ENCODE results near the gene AHCYL1.
A peak's percentile ranks its signal among the peaks of the same experiment; 100 is the strongest.

AHCYL1 gene

GRCh38 chr1:110034451-110035235, 50.1 kb downstream of the AHCYL1 start, which contains the start of gene STRIP1:
Gene STRIP1 (plus strand): TSS chr1:110034624. CDS start chr1:110034638, 14 bp downstream.
- peak within 1 kb of the TSS; percentile 94 to 96 for H3K27ac Mint-ChIP-seq
- ATAC-seq, result peak; percentile 95
- peak within 1 kb of the TSS; percentile 89 to 96 for H3K4me3 Mint-ChIP-seq
- H3K9me3 Mint-ChIP-seq, result no peaks in the 10 kb centered on the region
- peak; percentile 88 to 94 for DNase-seq
- peaks cover 56% of the 10 kb centered on the region for H3K4me1 Mint-ChIP-seq
- H3K27me3 Mint-ChIP-seq, result no peaks in the 10 kb centered on the region

- Mint-ChIP-seq H3K27me3 (no peaks in the 10 kb centered on the region), H3K4me3 (peak overlapping the region; percentile 89 to 96), H3K4me1 (peaks cover 62% of the 10 kb centered on the region), H3K9me3 (no peaks in the 10 kb centered on the region), H3K27ac (peak overlapping the region; percentile 94 to 96)
- ATAC-seq, result no peak
- DNase-seq, result no peak
Observed at GRCh38 chr1:110035236-110035752, 50.7 kb downstream of the AHCYL1 start.

DNA sequence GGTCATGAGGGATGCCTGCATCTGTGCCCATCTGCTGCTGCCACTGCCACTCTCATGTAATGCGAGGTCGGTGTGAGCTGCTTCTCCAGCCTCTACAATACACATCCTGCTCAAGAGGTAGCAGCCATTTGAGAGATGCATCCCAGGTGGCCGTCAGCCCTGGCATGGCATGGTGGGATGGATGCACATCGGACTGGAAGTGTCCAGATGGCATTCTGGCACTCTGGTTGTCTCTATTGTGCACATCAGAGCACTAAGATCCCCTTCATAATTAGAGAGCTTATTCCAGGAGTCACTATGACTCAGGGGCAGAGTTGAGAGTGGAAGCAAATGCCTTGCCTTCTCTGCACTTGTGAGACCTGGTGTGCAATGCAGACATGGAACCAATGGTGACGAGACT, 53.7 kb downstream of the AHCYL1 start:
- H3K4me1 Mint-ChIP-seq, result peaks cover 45% of the 10 kb centered on the region
- no peak overlapping the region for H3K27ac Mint-ChIP-seq
- DNase-seq, result no peak
- no peaks in the 10 kb centered on the region for H3K27me3 Mint-ChIP-seq
- ATAC-seq, result no peak
- no peak overlapping the region for H3K4me3 Mint-ChIP-seq
- no peaks in the 10 kb centered on the region for H3K9me3 Mint-ChIP-seq

DNA sequence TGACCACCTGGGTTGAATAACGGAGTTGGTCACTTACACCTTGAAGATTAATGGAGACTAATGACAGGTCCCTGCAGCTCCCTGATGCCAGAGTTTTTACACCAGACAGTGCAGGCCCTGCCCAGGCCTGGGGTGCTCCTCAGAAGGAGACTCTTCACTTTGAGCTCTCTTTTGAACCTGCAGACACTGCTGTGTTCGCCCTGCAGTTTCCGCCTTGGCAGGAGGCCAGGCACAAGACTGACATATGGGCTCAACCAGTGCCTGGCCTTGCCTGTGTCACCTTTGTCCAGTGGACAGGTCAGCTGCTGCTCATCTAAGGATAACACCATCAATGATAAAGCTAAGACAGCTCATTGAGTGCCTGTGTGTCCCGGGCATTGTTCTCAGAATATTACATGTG, 55.1 kb downstream of the AHCYL1 start:
- H3K9me3 Mint-ChIP-seq, result no peaks in the 10 kb centered on the region
- DNase-seq (no peak), ATAC-seq (no peak)
- H3K4me1 Mint-ChIP-seq, result peaks cover 37% of the 10 kb centered on the region
- H3K27ac Mint-ChIP-seq, result peak overlapping the region in 1 of 2 donors; percentile 34
- no peaks in the 10 kb centered on the region for H3K27me3 Mint-ChIP-seq
- no peak overlapping the region for H3K4me3 Mint-ChIP-seq

DNA sequence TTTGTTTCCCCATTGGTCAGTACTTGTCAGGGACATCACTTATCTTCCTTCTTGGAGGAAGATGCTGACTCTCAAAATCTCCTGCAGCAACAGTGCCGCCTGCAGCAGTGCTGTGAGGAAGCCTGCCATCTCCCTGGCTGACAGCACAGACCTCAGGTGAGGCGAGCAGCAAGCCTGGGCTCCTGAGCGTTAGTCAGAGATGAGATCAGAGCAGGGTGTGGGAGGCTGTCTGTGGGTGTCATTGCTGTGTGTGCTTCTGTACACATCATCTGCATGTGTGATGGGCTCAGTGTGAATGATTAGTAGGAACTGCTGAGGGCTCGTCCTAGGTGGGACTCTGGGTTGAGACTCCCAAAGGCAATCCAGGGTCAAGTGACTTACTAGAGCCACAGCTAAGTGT, 56.0 kb downstream of the AHCYL1 start:
- H3K27me3 Mint-ChIP-seq, result no peaks in the 10 kb centered on the region
- DNase-seq, result no peak
- no peak overlapping the region for H3K4me3 Mint-ChIP-seq
- peak; percentile 39 for ATAC-seq
- H3K4me1 Mint-ChIP-seq, result peaks cover 30% of the 10 kb centered on the region
- H3K27ac Mint-ChIP-seq, result peak overlapping the region in 1 of 2 donors; percentile 80
- no peaks in the 10 kb centered on the region for H3K9me3 Mint-ChIP-seq

DNA sequence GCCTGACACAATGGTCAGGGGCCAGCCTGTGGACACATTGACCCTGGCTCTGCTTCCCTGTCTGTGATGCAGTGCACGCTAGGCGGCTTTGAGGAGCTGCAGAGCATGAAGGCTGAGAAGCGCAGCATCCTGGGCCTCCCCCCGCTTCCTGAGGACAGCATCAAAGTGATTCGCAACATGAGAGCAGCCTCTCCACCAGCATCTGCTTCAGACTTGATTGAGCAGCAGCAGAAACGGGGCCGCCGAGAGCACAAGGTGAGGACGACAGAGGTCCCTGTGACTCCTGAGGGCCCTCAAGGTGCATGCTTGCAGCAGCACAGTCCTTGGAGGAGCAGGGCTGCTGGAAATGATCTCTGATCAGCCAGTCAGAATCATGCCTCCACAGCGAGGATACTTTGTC, 58.5 kb downstream of the AHCYL1 start:
- DNase-seq (no peak), ATAC-seq (no peak)
- H3K9me3 Mint-ChIP-seq, result no peaks in the 10 kb centered on the region
- H3K4me1 Mint-ChIP-seq, result peaks cover 18% of the 10 kb centered on the region
- H3K27me3 Mint-ChIP-seq, result no peaks in the 10 kb centered on the region
- no peak overlapping the region for H3K27ac Mint-ChIP-seq
- H3K4me3 Mint-ChIP-seq, result no peak overlapping the region

GRCh38 chr1:110047463-110047862, 62.9 kb downstream of the AHCYL1 start:
- DNase-seq (no peak), ATAC-seq (no peak)
- Mint-ChIP-seq H3K27ac (no peak overlapping the region), H3K27me3 (no peaks in the 10 kb centered on the region), H3K4me3 (no peak overlapping the region), H3K4me1 (no peaks in the 10 kb centered on the region), H3K9me3 (no peaks in the 10 kb centered on the region)

- H3K9me3 Mint-ChIP-seq, result no peaks in the 10 kb centered on the region
- H3K4me3 Mint-ChIP-seq, result no peak overlapping the region
- ATAC-seq (no peak), DNase-seq (no peak)
- no peak overlapping the region for H3K27ac Mint-ChIP-seq
- no peaks in the 10 kb centered on the region for H3K4me1 Mint-ChIP-seq
- H3K27me3 Mint-ChIP-seq, result no peaks in the 10 kb centered on the region
Observed at GRCh38 chr1:110048240-110048639, 63.7 kb downstream of the AHCYL1 start.

DNA sequence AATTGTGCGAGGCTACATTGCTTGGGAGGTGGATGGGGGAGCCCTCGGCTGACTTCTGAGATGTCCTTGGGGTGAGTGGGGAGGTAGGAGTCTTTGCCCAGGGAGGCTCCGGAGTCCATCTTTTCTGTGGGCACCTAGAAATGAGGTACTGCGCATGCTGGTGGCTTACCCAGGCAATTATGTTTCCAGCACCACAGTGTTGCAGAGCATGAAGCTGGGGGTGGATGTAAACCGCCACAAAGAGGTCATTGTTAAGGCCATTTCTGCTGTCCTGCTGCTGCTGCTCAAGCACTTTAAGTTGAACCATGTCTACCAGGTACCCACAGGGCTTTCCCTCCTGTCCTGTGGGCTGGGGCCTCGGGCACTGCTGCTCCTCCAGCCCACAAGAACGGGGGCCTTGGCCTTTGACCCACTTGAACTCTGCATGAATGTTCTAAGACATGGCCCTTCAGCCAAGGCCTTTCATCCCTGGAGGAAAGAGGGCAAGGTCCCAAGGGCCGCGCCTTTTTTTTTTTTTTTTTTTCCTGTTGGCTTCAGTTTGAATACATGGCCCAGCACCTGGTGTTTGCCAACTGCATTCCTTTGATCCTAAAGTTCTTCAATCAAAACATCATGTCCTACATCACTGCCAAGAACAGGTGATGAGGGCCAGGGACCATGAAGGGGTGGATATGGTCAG, 64.5 kb downstream of the AHCYL1 start:
- H3K27ac Mint-ChIP-seq, result peak overlapping the region in 1 of 2 donors; percentile 16
- ATAC-seq, result no peak

GRCh38 chr1:110049801-110050601, 65.4 kb downstream of the AHCYL1 start:
- H3K4me1 Mint-ChIP-seq, result no peaks in the 10 kb centered on the region
- DNase-seq (no peak), ATAC-seq (no peak)
- no peak overlapping the region for H3K27ac Mint-ChIP-seq
- H3K27me3 Mint-ChIP-seq, result no peaks in the 10 kb centered on the region
- no peaks in the 10 kb centered on the region for H3K9me3 Mint-ChIP-seq
- no peak overlapping the region for H3K4me3 Mint-ChIP-seq

More for the DNA sequence above, 64.5 kb downstream of the AHCYL1 start:
- H3K4me3 Mint-ChIP-seq, result no peak overlapping the region
- H3K27me3 Mint-ChIP-seq, result no peaks in the 10 kb centered on the region
- H3K4me1 Mint-ChIP-seq, result no peaks in the 10 kb centered on the region
- H3K9me3 Mint-ChIP-seq, result no peaks in the 10 kb centered on the region
- DNase-seq, result no peak

DNA sequence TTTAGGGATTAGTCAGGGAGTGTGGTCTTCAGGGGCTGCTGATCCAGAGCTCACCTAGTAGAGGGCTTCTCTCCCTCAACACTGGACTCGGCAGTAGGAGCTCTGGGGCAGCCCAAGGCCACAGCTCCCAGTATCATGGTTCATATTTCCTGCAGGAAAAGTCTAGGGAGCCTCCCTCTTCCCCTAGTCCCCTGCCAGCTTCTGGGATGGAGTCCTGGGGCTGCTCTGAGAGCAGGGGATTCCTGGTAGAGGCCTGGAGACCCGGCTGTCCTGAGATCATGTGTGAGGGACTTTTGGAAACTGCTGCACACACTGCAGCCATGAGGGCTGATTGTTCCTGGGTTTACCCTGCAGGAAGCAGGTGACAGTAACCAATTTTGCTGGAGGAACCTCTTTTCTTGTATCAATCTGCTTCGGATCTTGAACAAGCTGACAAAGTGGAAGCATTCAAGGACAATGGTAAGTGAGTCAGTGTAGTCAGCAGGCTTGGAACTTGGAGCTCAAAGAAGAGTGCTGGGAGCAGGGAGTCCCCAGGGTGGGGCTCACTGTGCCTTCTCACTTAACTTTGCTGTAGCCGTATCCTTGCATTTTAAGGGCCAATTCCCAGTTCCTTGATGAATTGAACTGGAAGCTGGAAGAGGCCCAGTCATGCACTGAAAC, 66.2 kb downstream of the AHCYL1 start:
- Mint-ChIP-seq H3K27ac (peak overlapping the region in 1 of 2 donors; percentile 51), H3K9me3 (no peaks in the 10 kb centered on the region), H3K4me3 (no peak overlapping the region), H3K27me3 (no peaks in the 10 kb centered on the region), H3K4me1 (no peaks in the 10 kb centered on the region)
- DNase-seq (no peak), ATAC-seq (no peak)

DNA sequence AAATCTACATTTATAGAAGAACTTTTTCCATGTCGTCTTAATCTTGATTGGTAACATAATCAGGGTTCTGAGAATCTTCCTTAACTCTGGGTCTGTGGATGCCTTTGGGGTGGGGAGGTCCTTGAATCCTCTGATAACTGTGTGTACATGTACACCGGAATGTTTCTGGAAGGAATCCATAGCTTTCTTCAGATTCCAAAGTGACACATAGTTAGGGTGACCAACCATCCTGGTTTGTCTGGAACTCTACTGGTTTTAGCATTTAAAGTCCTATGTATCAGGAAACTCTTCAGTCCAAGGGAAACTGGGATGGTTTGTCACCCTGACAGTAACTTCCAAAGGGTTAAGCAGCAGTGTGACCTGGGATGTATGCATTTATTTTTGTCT, 66.7 kb downstream of the AHCYL1 start:
- Mint-ChIP-seq H3K27ac (no peak overlapping the region), H3K9me3 (no peaks in the 10 kb centered on the region), H3K4me3 (no peak overlapping the region), H3K4me1 (no peaks in the 10 kb centered on the region), H3K27me3 (no peaks in the 10 kb centered on the region)
- ATAC-seq, result no peak
- DNase-seq, result no peak

DNA sequence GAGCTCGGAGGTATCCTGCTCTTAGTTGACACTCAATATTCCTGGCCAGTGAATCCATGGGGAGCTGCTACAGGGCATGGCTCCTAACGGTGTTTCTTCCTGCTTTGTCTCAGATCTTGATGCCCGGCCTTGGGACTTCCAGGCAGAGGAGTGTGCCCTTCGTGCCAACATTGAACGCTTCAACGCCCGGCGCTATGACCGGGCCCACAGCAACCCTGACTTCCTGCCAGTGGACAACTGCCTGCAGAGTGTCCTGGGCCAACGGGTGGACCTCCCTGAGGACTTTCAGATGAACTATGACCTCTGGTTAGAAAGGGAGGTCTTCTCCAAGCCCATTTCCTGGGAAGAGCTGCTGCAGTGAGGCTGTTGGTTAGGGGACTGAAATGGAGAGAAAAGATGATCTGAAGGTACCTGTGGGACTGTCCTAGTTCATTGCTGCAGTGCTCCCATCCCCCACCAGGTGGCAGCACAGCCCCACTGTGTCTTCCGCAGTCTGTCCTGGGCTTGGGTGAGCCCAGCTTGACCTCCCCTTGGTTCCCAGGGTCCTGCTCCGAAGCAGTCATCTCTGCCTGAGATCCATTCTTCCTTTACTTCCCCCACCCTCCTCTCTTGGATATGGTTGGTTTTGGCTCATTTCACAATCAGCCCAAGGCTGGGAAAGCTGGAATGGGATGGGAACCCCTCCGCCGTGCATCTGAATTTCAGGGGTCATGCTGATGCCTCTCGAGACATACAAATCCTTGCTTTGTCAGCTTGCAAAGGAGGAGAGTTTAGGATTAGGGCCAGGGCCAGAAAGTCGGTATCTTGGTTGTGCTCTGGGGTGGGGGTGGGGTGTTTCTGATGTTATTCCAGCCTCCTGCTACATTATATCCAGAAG, 69.2 kb downstream of the AHCYL1 start:
- Mint-ChIP-seq H3K27me3 (no peaks in the 10 kb centered on the region), H3K27ac (no peak overlapping the region), H3K4me1 (no peaks in the 10 kb centered on the region), H3K9me3 (no peaks in the 10 kb centered on the region), H3K4me3 (no peak overlapping the region)
- DNase-seq, result peak; percentile 58 to 64
- ATAC-seq, result peak; percentile 80

- no peak overlapping the region for H3K4me3 Mint-ChIP-seq
- no peak for DNase-seq
- ATAC-seq, result no peak
- no peaks in the 10 kb centered on the region for H3K27me3 Mint-ChIP-seq
- peaks cover 5% of the 10 kb centered on the region for H3K4me1 Mint-ChIP-seq
- no peaks in the 10 kb centered on the region for H3K9me3 Mint-ChIP-seq
- no peak overlapping the region for H3K27ac Mint-ChIP-seq
Observed at GRCh38 chr1:110055493-110056284, 71.1 kb downstream of the AHCYL1 start.
